Rectal smooth muscle tissue (tissue), 1 donor: Measurements from ENCODE around the gene PEPD.

Experiments used
- H3K27ac ChIP-seq: one replicate; pipeline ENCODE4 v1.7.0; 2013; ENCODE audit warnings: low read depth, low read length, inconsistent platforms
- H3K27me3 ChIP-seq: one replicate; pipeline ENCODE4 v1.7.0; 2013; ENCODE audit warnings: low read length; ENCODE audit not compliant: control insufficient read depth, insufficient read depth
- H3K36me3 ChIP-seq: one replicate; pipeline ENCODE4 v1.7.0; 2013; ENCODE audit warnings: low read length; ENCODE audit not compliant: control insufficient read depth, insufficient read depth
- H3K4me1 ChIP-seq: one replicate; pipeline ENCODE4 v1.7.0; 2013; ENCODE audit warnings: low read length; ENCODE audit not compliant: control insufficient read depth, insufficient read depth
- H3K4me3 ChIP-seq: one replicate; pipeline ENCODE4 v1.7.0; 2013; ENCODE audit warnings: low read length
- H3K9ac ChIP-seq: one replicate; pipeline ENCODE4 v1.7.0; 2013; ENCODE audit warnings: low read length

The PEPD gene

DNA sequence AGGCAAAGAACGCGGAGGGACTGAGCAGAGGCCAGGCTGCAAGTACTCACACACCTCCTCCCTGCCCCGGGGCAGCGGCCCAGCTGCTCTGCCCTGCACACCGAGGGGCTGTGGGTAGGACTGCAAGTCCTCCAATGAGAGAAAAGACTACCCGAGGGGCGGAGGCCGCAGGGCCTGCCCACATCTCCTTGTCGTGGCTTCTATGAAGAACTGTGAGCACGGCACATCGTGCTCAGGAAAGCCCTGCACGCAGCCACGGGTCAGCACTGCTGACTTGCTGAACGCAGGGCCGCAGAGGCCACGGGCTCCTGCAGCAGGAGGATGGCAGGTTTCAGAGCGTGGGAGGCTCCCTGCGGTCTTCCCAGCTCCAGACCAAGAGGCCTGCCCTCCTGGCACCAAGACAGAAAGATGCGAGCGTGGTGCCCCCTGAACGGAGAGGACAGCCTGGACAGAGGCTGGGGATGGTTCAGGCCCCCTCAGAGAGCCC is 110.6 kb downstream of the PEPD start:
- Histone ChIP-seq H3K27me3 (no peaks in the 10 kb centered on the region), H3K36me3 (no peaks in the 10 kb centered on the region), H3K27ac (no peak overlapping the region), H3K4me1 (no peaks in the 10 kb centered on the region), H3K4me3 (no peak overlapping the region), H3K9ac (no peak overlapping the region)

DNA sequence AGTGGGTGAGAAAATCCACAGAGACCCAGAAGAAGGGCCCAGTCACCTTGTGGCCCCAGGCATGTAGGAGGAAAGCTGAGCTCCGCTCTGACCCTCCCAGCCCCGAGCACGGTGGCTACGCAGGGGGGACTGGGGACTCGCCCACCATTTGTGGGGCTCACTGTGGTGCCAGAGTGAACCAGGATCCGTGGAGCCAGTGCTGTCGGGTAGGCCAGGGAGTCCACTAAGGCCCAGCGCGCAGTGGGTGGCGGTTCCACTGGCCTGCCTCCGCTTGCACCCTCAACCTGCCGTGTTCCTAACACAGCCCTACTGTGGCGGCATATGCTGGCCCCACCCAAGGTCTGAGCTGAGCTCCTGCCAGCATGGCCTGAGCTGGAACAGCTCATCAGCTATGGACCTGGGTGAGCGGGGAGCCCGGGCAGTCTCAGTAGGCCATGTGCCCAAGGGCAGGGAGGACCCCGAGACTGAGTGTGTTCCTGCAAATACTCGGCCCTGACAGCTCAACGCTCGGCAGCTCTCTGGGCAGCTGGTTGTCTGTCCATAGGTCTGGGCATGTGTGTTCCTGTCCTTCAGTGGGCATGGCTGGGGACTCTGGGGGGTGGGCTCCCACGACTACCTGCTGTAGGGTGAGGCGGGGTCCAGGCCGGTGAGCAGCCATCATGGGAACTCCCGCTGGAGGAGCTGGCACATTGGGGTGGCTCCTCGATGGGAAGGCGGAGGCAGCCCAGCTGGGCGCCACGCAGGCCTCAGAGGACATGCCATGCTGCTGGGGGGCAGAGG is 111.5 kb downstream of the PEPD start:
- Histone ChIP-seq H3K9ac (no peak overlapping the region), H3K4me1 (no peaks in the 10 kb centered on the region), H3K27ac (no peak overlapping the region), H3K4me3 (no peak overlapping the region), H3K27me3 (no peaks in the 10 kb centered on the region), H3K36me3 (no peaks in the 10 kb centered on the region)

DNA sequence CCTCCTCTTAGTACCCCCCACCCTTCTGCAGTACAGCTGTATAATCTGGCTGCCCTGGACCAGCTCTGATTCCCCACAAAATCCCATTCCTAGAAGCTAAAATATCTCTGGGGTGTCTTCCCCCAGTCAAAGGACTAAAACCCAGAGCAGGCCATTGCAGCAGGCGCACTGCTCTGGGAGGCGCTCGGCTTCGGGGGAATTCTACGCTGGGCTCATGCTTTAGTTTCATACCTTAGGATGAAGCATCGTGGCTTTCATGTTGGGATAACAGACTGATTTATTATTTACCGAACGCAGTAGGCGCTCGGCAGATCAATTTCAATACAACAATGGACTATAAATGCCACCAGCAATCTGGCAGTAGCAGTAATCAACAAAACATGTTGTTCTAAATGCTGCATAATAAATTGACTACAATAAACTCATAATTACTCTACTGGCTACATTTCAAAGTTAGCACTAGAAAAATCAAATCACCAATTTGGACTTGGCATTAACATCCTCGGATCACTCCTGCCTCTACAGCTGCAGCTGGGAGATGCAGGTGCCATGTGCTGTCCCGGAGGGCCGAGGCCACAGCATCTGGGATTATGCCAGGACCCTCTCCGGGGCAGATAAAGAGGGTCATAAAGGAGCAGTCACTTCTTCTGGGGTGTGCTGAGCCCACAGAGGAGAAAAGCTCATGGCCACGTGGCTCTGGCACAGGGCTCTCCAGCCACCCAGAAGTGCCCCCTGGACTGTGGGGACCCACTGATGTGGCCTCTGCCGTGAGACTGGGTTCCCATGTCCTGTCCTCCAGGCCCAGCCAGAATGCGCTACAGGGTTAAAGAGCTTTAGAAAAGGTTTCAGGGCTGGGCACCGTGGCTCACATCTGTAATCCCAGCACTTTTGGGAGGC is 112.8 kb downstream of the PEPD start:
- no peak overlapping the region for H3K9ac ChIP-seq
- H3K4me3 ChIP-seq = no peak overlapping the region
- H3K27me3 ChIP-seq = no peaks in the 10 kb centered on the region
- no peaks in the 10 kb centered on the region for H3K4me1 ChIP-seq
- H3K36me3 ChIP-seq = no peaks in the 10 kb centered on the region
- H3K27ac ChIP-seq = no peak overlapping the region

DNA sequence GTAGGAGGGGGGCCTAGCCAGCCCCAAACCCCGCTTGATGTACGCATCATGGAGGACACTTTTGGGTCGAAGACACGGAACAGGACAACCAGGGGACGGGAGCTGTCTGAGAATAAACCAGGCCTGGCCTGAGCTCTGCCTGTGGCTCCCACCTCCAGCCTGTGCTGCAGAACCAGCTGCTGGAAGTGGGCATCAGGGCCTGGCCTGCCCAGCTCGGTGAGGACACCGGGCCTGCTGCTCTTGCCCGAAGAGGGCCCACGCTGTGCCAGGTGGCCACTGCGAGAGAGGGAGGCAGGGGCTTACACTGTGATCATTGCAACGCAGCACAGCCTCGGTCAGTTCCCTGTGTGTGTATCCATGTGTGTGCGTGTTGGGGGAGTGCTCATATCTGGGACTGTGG is 113.5 kb downstream of the PEPD start:
- Histone ChIP-seq H3K9ac (no peak overlapping the region), H3K4me3 (no peak overlapping the region), H3K4me1 (no peaks in the 10 kb centered on the region), H3K36me3 (no peaks in the 10 kb centered on the region), H3K27ac (no peak overlapping the region), H3K27me3 (no peaks in the 10 kb centered on the region)

DNA sequence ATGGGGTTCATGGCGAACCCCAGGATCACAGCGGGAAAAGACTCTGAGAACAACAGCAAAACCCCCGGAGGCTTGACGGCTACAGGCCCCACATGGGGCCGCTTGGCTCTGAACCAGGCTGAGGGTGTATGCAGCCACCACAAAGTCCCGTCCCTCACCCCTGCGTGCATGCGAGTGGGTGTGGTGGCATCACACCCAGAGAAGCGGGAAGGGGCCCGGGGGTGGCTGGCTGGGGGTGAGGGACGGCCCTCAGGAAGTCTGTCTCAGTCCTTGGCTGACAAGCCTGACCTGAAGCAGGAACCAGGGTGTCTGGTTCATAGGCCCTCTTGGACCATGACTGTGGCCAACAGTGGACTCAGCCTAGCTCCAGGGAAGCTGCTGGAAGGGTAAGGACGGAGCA is 113.9 kb downstream of the PEPD start:
- H3K36me3 ChIP-seq = no peaks in the 10 kb centered on the region
- H3K9ac ChIP-seq = no peak overlapping the region
- H3K27ac ChIP-seq = no peak overlapping the region
- H3K4me1 ChIP-seq = no peaks in the 10 kb centered on the region
- no peaks in the 10 kb centered on the region for H3K27me3 ChIP-seq
- H3K4me3 ChIP-seq = no peak overlapping the region

GRCh38 chr19:33407140-33407551 is 114.4 kb downstream of the PEPD start:
- Histone ChIP-seq H3K27ac (no peak overlapping the region), H3K27me3 (no peaks in the 10 kb centered on the region), H3K4me1 (no peaks in the 10 kb centered on the region), H3K4me3 (no peak overlapping the region), H3K36me3 (no peaks in the 10 kb centered on the region), H3K9ac (no peak overlapping the region)

DNA sequence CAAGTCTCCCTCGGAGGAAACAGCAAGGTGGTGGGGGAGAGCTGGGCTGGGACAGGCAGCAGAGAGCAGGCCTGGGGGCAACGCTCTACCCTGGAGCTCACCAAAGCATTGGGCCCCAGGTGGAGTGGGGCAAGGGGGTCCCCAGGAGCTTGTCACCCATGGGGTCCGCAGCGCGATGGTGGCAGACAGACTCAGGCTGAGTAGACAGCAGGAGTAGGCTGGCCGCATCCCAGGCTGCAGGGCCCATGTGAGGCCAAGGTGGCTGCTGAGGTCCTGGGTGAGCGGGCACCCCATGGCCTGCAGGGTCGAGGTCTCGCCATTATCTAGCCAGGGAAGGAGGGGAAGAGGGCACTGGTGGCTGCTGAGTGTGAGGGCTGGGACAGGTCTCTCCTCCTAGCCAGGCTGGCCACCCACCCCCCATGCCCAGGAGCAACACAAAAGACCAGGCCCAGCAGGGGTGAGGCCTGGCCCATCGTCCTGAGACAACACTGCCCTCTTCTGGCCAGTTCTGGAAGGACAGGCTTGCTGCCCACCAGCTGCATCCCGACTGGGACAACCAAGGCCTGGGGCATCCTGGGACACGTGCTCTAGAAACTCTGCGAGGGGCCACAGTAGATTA is 115.0 kb downstream of the PEPD start:
- H3K36me3 ChIP-seq = no peaks in the 10 kb centered on the region
- no peak overlapping the region for H3K27ac ChIP-seq
- no peak overlapping the region for H3K9ac ChIP-seq
- no peak overlapping the region for H3K4me3 ChIP-seq
- H3K27me3 ChIP-seq = no peaks in the 10 kb centered on the region
- no peaks in the 10 kb centered on the region for H3K4me1 ChIP-seq

GRCh38 chr19:33405553-33406461 is 115.8 kb downstream of the PEPD start:
- no peak overlapping the region for H3K27ac ChIP-seq
- no peaks in the 10 kb centered on the region for H3K4me1 ChIP-seq
- H3K36me3 ChIP-seq = no peaks in the 10 kb centered on the region
- no peaks in the 10 kb centered on the region for H3K27me3 ChIP-seq
- no peak overlapping the region for H3K4me3 ChIP-seq
- H3K9ac ChIP-seq = no peak overlapping the region

DNA sequence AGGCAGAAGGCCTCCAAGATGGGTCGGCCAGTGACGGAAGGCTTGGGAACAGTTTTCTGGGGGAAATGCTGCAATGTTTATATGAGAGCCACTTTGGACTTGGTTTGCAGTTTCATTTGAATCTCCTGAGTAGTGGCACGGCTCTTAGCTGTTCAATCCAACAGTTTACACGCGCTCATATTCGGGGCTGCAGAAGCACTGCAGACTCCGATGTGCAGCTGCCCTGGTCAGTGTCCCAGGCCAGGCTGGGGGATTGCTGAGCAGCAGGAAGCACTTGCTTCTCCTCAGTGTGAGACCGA is 116.4 kb downstream of the PEPD start:
- Histone ChIP-seq H3K9ac (no peak overlapping the region), H3K4me1 (no peaks in the 10 kb centered on the region), H3K36me3 (no peaks in the 10 kb centered on the region), H3K27ac (no peak overlapping the region), H3K27me3 (no peaks in the 10 kb centered on the region), H3K4me3 (no peak overlapping the region)

DNA sequence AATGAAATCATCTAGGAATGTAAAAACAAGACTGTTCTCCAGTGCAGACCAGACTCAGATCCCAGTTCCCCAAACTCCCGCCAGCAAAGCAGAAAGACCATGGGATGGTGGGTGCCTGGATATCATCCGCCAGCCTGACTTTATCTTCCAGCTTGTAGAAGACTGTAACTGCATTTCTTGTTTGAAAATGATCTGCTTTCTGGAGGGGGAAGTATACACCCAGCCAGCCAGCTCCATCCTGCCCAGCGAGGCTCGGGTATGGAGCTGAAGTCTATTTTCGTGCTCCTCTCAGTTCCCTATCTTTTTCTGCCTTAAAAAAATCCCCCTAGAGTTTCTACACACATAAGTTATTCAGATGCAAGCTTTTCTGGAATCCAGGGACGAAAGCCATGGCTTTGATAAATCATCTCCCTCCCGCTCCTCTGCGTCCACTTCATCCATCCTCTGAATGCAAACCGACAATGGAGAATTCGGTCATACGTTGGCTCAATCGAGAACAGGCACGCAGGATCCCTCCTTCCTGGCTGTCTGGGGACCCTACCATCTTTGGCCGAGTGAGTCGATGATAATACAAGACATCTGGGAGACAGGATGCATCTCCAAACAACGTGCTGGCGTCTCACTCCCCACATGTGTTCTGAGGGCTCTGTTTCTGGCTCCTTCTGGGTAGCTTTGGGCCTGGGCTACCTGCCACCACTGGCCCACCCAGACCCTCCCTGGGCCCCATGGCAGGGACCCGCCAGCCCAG is 116.9 kb downstream of the PEPD start:
- Histone ChIP-seq H3K27ac (no peak overlapping the region), H3K4me3 (no peak overlapping the region), H3K4me1 (no peaks in the 10 kb centered on the region), H3K36me3 (no peaks in the 10 kb centered on the region), H3K27me3 (no peaks in the 10 kb centered on the region), H3K9ac (no peak overlapping the region)

- no peak overlapping the region for H3K4me3 ChIP-seq
- H3K27ac ChIP-seq = no peak overlapping the region
- H3K27me3 ChIP-seq = no peaks in the 10 kb centered on the region
- no peaks in the 10 kb centered on the region for H3K4me1 ChIP-seq
- no peaks in the 10 kb centered on the region for H3K36me3 ChIP-seq
- H3K9ac ChIP-seq = no peak overlapping the region
Observed at GRCh38 chr19:33403973-33404304, 117.7 kb downstream of the PEPD start.
